Mesothelial cell of epicardium (in vitro differentiated cells): Measurements from ENCODE around the gene HRH4. TPM values are rescaled to one million over a fixed set of nuclear protein-coding genes. Genes with fewer than 3 reads are reported as not detected.

Source experiments
- DNase-seq, 2 experiments: peaks; one replicate each; pipeline ENCODE4 v3.0.0; 2021; ENCODE audit warnings: low spot score in 2 of 2; ENCODE audit not compliant: unreplicated experiment in 2 of 2
- H3K27ac Mint-ChIP-seq: 2 replicates; pipeline ENCODE4 v1.8.0; 2021; ENCODE audit warnings: mixed read lengths
- H3K27me3 Mint-ChIP-seq: 2 replicates; pipeline ENCODE4 v1.8.0; 2021; ENCODE audit warnings: low read depth, mixed read lengths
- H3K36me3 Mint-ChIP-seq: 2 replicates; pipeline ENCODE4 v1.8.0; 2021; ENCODE audit warnings: mixed read lengths
- H3K4me1 Mint-ChIP-seq: 2 replicates; pipeline ENCODE4 v1.8.0; 2021; ENCODE audit warnings: mixed read lengths
- H3K4me3 Mint-ChIP-seq: 2 replicates; pipeline ENCODE4 v1.8.0; 2021; ENCODE audit warnings: mild to moderate bottlenecking, moderate library complexity, mixed read lengths
- H3K9me3 Mint-ChIP-seq: 2 replicates; pipeline ENCODE4 v1.8.0; 2021; ENCODE audit warnings: mixed read lengths
- total RNA-seq: library from RNA; stranded (reverse); gene quantifications from 3 replicates; pipeline ENCODE4 v1.2.1, GENCODE V29; 2021
- TF ChIP-seq, protein P1 (sequence below): fragments of 200-600 bp; sonication (generic); IDR thresholded peaks from one replicate; pipeline ENCODE4 v1.5.0; 2021; ENCODE audit warnings: antibody characterized with exemption; ENCODE audit not compliant: unreplicated experiment

Gene HRH4
- total RNA-seq, 1 donor from 2014 or later: not detected

DNA sequence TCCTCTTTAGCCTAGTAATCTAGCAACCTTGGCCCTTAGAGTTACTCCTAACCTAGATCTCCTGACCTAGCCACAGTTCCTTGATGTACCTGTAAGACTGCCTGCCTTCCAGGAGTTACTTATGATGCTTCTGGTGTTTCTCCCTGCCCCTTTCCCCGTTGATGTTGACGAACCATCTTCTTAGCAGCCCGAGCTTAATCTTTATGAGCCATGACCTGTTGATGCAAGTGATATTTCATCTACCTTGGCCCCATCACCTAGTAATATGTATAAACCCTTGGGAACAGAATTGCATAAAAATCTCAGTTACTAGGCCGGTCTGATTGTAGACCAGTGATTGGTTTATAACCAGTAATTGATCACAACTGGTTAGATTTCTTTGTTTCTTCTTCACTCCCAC, 31.2 kb upstream of the HRH4 start:
- peaks cover 23% of the 10 kb centered on the region for H3K4me1 Mint-ChIP-seq
- peaks cover 4% of the 10 kb centered on the region for H3K9me3 Mint-ChIP-seq
- peaks cover 15% of the 10 kb centered on the region for H3K36me3 Mint-ChIP-seq
- peaks cover 7% of the 10 kb centered on the region for H3K27me3 Mint-ChIP-seq
- no peak overlapping the region for H3K4me3 Mint-ChIP-seq
- H3K27ac Mint-ChIP-seq: no peak overlapping the region
- TF ChIP-seq, protein P1, sequence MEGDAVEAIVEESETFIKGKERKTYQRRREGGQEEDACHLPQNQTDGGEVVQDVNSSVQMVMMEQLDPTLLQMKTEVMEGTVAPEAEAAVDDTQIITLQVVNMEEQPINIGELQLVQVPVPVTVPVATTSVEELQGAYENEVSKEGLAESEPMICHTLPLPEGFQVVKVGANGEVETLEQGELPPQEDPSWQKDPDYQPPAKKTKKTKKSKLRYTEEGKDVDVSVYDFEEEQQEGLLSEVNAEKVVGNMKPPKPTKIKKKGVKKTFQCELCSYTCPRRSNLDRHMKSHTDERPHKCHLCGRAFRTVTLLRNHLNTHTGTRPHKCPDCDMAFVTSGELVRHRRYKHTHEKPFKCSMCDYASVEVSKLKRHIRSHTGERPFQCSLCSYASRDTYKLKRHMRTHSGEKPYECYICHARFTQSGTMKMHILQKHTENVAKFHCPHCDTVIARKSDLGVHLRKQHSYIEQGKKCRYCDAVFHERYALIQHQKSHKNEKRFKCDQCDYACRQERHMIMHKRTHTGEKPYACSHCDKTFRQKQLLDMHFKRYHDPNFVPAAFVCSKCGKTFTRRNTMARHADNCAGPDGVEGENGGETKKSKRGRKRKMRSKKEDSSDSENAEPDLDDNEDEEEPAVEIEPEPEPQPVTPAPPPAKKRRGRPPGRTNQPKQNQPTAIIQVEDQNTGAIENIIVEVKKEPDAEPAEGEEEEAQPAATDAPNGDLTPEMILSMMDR: no peak
- no peak for DNase-seq

DNA sequence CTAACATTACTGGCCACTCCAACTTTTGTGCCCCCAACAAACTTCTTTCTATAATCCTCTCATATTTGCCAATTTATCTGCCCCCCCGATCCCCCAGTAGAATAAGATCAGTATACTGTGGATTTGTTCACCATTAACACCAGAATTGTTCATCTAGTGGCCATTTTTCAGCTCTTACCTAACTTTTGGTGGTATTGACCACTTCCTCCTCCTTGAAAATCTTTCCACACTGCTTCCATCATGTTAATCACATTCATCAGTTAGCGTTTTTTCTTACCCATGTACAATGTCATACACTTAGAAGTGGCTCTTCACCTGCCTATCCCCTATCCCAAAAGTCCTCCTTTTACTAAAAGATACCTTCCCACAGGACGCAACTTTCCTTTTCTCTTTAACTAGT, 27.8 kb upstream of the HRH4 start:
- H3K36me3 Mint-ChIP-seq: peaks cover 29% of the 10 kb centered on the region
- H3K27ac Mint-ChIP-seq: no peak overlapping the region
- no peak for DNase-seq
- H3K27me3 Mint-ChIP-seq: no peaks in the 10 kb centered on the region
- H3K4me1 Mint-ChIP-seq: peaks cover 22% of the 10 kb centered on the region
- TF ChIP-seq, protein P1: no peak
- no peak overlapping the region for H3K4me3 Mint-ChIP-seq
- H3K9me3 Mint-ChIP-seq: no peaks in the 10 kb centered on the region

DNA sequence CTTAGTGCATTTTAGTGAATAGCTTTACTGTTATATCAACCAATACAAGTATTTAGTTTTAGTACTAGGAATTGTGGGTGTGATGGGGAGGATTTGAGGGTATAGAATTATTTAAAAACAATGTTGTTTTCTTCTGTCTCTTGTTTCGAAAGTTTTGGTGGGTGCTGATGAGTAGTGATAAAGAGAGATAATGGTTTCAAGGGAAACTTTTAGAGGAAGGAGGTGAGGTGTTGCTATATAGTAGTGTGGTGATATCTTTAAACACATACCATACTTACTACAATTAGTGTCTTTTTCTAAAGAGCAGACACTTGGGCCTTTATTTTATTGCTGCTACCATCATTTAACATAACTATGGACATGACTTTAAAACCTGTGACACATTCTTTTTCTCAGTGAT, 23.5 kb upstream of the HRH4 start:
- H3K27ac Mint-ChIP-seq: peak overlapping the region; percentile 83
- no peaks in the 10 kb centered on the region for H3K27me3 Mint-ChIP-seq
- no peaks in the 10 kb centered on the region for H3K9me3 Mint-ChIP-seq
- H3K4me3 Mint-ChIP-seq: no peak overlapping the region
- H3K4me1 Mint-ChIP-seq: peaks cover 8% of the 10 kb centered on the region
- TF ChIP-seq, protein P1: no peak
- DNase-seq: no peak
- peaks cover 53% of the 10 kb centered on the region for H3K36me3 Mint-ChIP-seq

GRCh38 chr18:24443870-24444269, 16.6 kb upstream of the HRH4 start:
- TF ChIP-seq, protein P1: no peak
- peaks cover 48% of the 10 kb centered on the region for H3K36me3 Mint-ChIP-seq
- no peaks in the 10 kb centered on the region for H3K9me3 Mint-ChIP-seq

DNA sequence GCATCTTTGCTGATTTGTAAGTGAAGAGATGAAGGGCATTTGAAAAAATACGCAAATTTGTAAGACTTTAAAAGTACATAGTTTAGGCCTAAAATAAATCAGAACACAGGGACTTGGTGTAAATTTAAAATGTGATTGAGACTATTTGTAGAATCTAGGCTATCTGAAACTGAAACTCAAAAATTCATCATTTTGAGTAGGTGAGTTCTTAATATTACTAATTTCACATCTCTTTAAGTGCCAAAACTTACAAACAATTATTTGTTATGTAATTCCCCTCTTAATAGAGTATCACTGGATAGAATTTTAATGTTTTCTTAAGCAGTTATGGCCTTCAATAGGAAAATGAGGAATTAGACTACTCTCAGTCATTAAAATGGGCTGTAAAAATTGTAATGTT, 14.0 kb upstream of the HRH4 start:
- H3K4me1 Mint-ChIP-seq: no peaks in the 10 kb centered on the region
- H3K27ac Mint-ChIP-seq: no peak overlapping the region
- H3K4me3 Mint-ChIP-seq: no peak overlapping the region
- H3K9me3 Mint-ChIP-seq: no peaks in the 10 kb centered on the region
- no peaks in the 10 kb centered on the region for H3K27me3 Mint-ChIP-seq
- no peak for DNase-seq
- TF ChIP-seq, protein P1: no peak
- peaks cover 39% of the 10 kb centered on the region for H3K36me3 Mint-ChIP-seq

More at GRCh38 chr18:24443870-24444269, 16.6 kb upstream of the HRH4 start:
- DNase-seq: no peak
- H3K4me1 Mint-ChIP-seq: no peaks in the 10 kb centered on the region
- no peak overlapping the region for H3K27ac Mint-ChIP-seq
- H3K4me3 Mint-ChIP-seq: no peak overlapping the region
- no peaks in the 10 kb centered on the region for H3K27me3 Mint-ChIP-seq

- peaks cover 35% of the 10 kb centered on the region for H3K36me3 Mint-ChIP-seq
- TF ChIP-seq, protein P1: no peak
- no peak overlapping the region for H3K27ac Mint-ChIP-seq
- no peaks in the 10 kb centered on the region for H3K4me1 Mint-ChIP-seq
- H3K4me3 Mint-ChIP-seq: no peak overlapping the region
- H3K27me3 Mint-ChIP-seq: no peaks in the 10 kb centered on the region
- no peak for DNase-seq
- H3K9me3 Mint-ChIP-seq: no peaks in the 10 kb centered on the region
Observed at GRCh38 chr18:24446953-24447538, 13.4 kb upstream of the HRH4 start.
